Lower lobe of right lung (tissue), 2 donors: ENCODE data around the gene TFCP2L1. TPM values are rescaled to one million over a fixed set of nuclear protein-coding genes. Genes with fewer than 3 reads are reported as not detected.
A peak's percentile ranks its signal among the peaks of the same experiment; 100 is the strongest.

Experiments
- ATAC-seq, 2 donors: fragments of 200-7000 bp; cut with Tn5 transposase; one replicate each; pipeline ENCODE4 v1.9.1; 2020 to 2022; ENCODE audit warnings: mild to moderate bottlenecking in 2 of 2, moderate library complexity in 2 of 2
- DNase-seq: peaks from one replicate; pipeline ENCODE4 v3.0.0-alpha.2; 2020
- H3K27ac ChIP-seq: fragments of 200-600 bp; one replicate; pipeline ENCODE4 v1.8.0; 2022
- H3K27me3 ChIP-seq: fragments of 200-600 bp; one replicate; pipeline ENCODE4 v1.8.0; 2022; ENCODE audit warnings: low read depth
- H3K36me3 ChIP-seq: fragments of 200-600 bp; one replicate; pipeline ENCODE4 v1.8.0; 2022; ENCODE audit warnings: mild to moderate bottlenecking
- H3K4me1 ChIP-seq: fragments of 200-600 bp; one replicate; pipeline ENCODE4 v1.8.0; 2022
- H3K4me3 ChIP-seq: fragments of 200-600 bp; one replicate; pipeline ENCODE4 v1.8.0; 2022; ENCODE audit warnings: mild to moderate bottlenecking
- H3K9me3 ChIP-seq: fragments of 200-600 bp; one replicate; pipeline ENCODE4 v1.8.0; 2022
- intact Hi-C: fragments of 100-400 bp; cut with DNase I; formaldehyde crosslinking; loops from one replicate; pipeline ENCODE4 v1.11.0; 2022
- total RNA-seq: library from RNA; stranded (reverse); fragmentation: NEBNext Ultra II Directional; extraction: Animal tissue kit (Norgen Biotek cat#: 25700); gene quantifications from one replicate; pipeline ENCODE4 v1.2.1, GENCODE V29; 2021
- TF ChIP-seq, protein P1 (sequence below): fragments of 200-600 bp; IDR thresholded peaks from one replicate; pipeline ENCODE4 v1.8.0; 2022; ENCODE audit warnings: antibody characterized with exemption, mild to moderate bottlenecking
- donor health status: DM: no; HTN: yes; CAD: no; lungs with severe emphysema.

The TFCP2L1 gene
- total RNA-seq, 1 donor from 2014 or later, result 19.2 TPM

DNA sequence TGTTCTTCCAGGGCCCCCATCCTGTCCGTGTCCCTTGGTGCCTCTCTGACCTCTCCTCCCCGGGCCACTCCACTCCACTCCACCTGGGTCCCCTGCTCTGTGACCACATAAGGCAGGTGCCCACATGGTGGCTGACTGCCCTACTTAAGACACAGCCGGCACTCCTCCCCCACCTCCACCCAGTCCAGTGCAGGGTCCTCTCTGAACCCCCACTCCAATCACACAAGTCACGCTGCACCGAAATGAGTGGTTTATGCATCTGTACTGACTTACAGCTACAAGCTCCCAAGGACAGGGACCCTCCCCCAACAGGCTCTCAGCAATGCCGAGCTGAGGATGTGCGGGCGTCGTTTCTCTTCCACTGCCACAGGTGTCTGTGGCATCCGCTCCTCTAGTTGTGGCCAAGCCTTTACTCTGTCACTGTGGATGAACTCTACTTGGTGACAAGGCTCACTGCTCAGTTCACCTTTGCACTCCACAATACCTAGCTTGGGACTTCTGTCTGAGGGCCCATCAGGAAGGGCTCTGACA is 48.3 kb downstream of the TFCP2L1 start:
- H3K36me3 ChIP-seq, result peaks cover 18% of the 10 kb centered on the region
- TF ChIP-seq, protein P1, sequence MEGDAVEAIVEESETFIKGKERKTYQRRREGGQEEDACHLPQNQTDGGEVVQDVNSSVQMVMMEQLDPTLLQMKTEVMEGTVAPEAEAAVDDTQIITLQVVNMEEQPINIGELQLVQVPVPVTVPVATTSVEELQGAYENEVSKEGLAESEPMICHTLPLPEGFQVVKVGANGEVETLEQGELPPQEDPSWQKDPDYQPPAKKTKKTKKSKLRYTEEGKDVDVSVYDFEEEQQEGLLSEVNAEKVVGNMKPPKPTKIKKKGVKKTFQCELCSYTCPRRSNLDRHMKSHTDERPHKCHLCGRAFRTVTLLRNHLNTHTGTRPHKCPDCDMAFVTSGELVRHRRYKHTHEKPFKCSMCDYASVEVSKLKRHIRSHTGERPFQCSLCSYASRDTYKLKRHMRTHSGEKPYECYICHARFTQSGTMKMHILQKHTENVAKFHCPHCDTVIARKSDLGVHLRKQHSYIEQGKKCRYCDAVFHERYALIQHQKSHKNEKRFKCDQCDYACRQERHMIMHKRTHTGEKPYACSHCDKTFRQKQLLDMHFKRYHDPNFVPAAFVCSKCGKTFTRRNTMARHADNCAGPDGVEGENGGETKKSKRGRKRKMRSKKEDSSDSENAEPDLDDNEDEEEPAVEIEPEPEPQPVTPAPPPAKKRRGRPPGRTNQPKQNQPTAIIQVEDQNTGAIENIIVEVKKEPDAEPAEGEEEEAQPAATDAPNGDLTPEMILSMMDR, result no peak
- H3K4me3 ChIP-seq, result no peak overlapping the region
- no peaks in the 10 kb centered on the region for H3K4me1 ChIP-seq
- peak; percentile 18 for DNase-seq
- H3K27ac ChIP-seq, result no peak overlapping the region
- ATAC-seq, result no peak
- intact Hi-C loops, result no loop called here
- no peaks in the 10 kb centered on the region for H3K9me3 ChIP-seq
- no peaks in the 10 kb centered on the region for H3K27me3 ChIP-seq

DNA sequence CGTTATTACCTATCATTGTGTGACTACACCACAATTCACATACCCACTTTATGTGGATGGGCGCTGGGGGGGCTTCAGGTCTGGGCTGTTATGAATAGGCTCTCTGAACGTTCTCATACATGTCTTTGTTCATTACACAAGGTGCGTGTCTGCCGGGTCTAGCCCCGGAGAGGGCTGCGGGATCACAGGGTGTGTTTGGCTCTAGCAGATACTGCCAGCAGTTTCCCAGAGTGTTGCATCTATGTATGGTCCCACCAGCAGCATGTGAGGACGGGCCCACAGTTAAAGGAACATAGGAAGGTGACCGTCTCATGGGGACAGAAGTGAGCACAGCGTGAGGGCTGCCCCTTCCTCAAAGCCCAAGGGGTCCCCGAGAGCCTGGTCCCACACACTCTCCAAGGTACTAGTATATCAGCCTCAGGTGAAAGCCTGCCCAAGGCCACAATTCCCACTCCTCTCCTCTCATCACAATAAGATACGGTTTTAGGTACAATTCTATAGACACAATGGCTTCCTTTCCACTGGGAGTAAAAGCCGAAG is 48.8 kb downstream of the TFCP2L1 start:
- no peaks in the 10 kb centered on the region for H3K4me1 ChIP-seq
- intact Hi-C loops, result no loop called here
- no peak overlapping the region for H3K27ac ChIP-seq
- ATAC-seq (no peak), DNase-seq (peak; percentile 20)
- H3K27me3 ChIP-seq, result no peaks in the 10 kb centered on the region
- TF ChIP-seq, protein P1, result no peak
- H3K9me3 ChIP-seq, result no peaks in the 10 kb centered on the region
- H3K36me3 ChIP-seq, result peaks cover 23% of the 10 kb centered on the region
- H3K4me3 ChIP-seq, result no peak overlapping the region

DNA sequence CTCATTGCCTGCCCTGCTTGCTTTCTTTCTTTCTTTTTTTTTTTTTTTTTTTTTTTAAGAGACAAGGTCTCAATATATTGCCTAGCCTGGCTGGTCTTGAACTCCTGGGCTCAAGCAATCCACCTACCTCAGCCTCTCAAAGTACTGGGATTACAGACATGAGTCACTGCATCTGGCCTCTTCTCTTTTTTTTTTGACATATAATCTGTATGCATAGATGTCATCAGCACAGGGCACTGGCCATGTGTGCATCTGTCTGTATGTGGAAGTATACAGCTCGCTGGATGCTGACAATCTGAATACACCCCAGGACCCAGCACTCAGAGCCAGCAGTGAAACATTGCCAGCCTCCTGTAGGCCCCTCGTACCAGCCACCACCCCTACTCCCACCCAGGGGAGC is 49.5 kb downstream of the TFCP2L1 start:
- Histone ChIP-seq H3K9me3 (no peaks in the 10 kb centered on the region), H3K4me1 (no peaks in the 10 kb centered on the region), H3K4me3 (no peak overlapping the region), H3K27ac (no peak overlapping the region), H3K27me3 (no peaks in the 10 kb centered on the region), H3K36me3 (peaks cover 26% of the 10 kb centered on the region)
- TF ChIP-seq, protein P1, result no peak
- DNase-seq (peak; percentile 10), ATAC-seq (no peak)
- intact Hi-C loops, result no loop called here

DNA sequence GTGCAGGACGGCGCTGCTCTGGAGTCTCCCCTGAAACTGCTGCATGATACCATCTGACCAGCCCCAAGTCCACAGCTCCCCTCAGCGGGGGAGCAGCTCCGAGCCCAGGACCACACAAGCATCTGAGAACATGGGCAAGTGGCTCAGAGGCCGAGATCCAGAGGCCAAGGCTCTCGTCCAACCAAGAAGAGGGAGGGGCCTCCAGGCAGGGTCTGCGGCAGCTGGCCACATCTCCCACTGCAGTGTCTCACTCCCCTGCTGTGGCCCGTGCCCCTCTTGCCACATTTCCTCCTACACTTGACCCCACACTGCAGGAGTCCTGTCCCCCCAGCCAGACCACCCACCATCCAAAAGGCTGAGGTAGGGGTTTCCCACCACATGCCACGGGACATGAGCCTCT is 50.2 kb downstream of the TFCP2L1 start:
- H3K27ac ChIP-seq, result no peak overlapping the region

DNA sequence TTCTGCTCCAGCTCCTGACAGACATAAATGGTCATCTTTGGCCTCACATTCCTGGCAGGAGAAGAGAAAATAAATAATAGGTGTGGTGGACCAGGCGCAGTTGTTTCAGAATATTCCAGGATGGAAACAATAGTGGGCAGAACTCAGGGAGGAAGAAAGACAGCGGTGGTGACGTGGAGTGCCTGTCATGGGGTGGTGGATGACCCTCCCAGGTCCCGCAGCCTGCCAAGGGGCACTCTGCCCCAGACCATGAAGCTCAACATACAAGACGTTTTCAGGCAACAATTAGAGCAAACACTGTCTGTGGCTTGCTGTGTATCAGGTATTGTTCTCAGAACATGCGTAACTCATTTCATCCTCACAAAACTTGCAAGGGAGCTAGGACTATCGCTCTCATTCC is 50.9 kb downstream of the TFCP2L1 start:
- Histone ChIP-seq H3K36me3 (peaks cover 23% of the 10 kb centered on the region), H3K4me3 (no peak overlapping the region), H3K27me3 (no peaks in the 10 kb centered on the region), H3K27ac (no peak overlapping the region), H3K9me3 (no peaks in the 10 kb centered on the region), H3K4me1 (no peaks in the 10 kb centered on the region)
- DNase-seq (peak; percentile 16), ATAC-seq (no peak)
- intact Hi-C loops, result no loop called here
- TF ChIP-seq, protein P1, result no peak

More for the DNA sequence above, 50.2 kb downstream of the TFCP2L1 start:
- TF ChIP-seq, protein P1, result no peak
- DNase-seq, result peak; percentile 34
- no peak overlapping the region for H3K4me3 ChIP-seq
- peaks cover 26% of the 10 kb centered on the region for H3K36me3 ChIP-seq
- H3K4me1 ChIP-seq, result no peaks in the 10 kb centered on the region
- H3K9me3 ChIP-seq, result no peaks in the 10 kb centered on the region
- ATAC-seq, result no peak
- intact Hi-C loops, result no loop called here
- no peaks in the 10 kb centered on the region for H3K27me3 ChIP-seq
